Measurements from ENCODE around the gene XG. TPM values are rescaled to one million over a fixed set of nuclear protein-coding genes. Genes with fewer than 3 reads are reported as not detected.

Gene XG
- total and polyA plus RNA-seq, 2 of the 8 experiments (the other 6 are each of a cell fraction or from before 2014, with no cell fraction given) = 0.33 to 0.78 TPM

DNA sequence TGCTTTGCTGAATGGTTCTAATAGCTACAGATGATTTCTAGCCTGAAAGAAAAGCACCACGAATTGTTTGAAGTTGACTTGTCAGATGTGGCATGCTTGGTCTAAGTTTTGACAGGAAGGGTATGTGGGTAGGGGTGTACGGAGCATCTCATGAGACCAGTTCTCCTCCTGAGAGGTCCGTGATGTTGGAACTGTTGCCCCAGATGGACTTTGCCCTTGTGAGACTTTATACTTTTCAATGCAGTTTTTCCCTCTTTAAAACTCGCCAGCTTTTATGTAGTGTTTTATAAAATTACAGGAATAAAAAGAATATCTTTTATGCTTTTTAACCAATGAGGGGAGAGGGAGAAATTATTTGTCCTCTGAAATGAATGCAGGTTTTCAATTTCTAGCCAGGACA lies 16.6 kb upstream of the XG start:
- H4K20me1 ChIP-seq (replicated peaks in 1 of 2; ENCODE audit: control insufficient read depth in 1 of 2, insufficient read depth in 2 of 2, low read length in 2 of 2) = no peaks in the 10 kb centered on the region
- H4K91ac ChIP-seq (replicated peaks; ENCODE audit: insufficient read length, low read length) = no peak overlapping the region
- no peaks in the 10 kb centered on the region for H3K79me2 ChIP-seq (ENCODE audit: control insufficient read depth in 1 of 2, insufficient read depth in 2 of 2, low read length in 2 of 2)
- H2BK15ac ChIP-seq (ENCODE audit: low read length) = no peak overlapping the region
- no peaks in the 10 kb centered on the region for H3K4me1 ChIP-seq (replicated peaks in 1 of 4; ENCODE audit: control insufficient read depth in 3 of 4, insufficient read depth in 4 of 4, low read length in 3 of 4)
- H3K27me3 ChIP-seq (replicated peaks in 1 of 4; ENCODE audit: control insufficient read depth in 3 of 4, extremely low read depth in 1 of 4, insufficient read depth in 3 of 4, low read length in 3 of 4) = no peaks in the 10 kb centered on the region
- 88% methylated on average over 4 of the region's 4 CpGs; no CpG with 5 or more reads in 1 of the 2 experiments for WGBS, 2 experiments (ENCODE audit: extremely low coverage in 1 of 2, insufficient coverage in 1 of 2, insufficient read length in 1 of 2, insufficient replicate concordance in 2 of 2, low coverage in 1 of 2, low lambda C conversion rate in 2 of 2, missing lambda C conversion rate in 1 of 2)
- H4K5ac ChIP-seq (ENCODE audit: insufficient read length, low read depth, low read length) = no peak overlapping the region
- POLR2A ChIA-PET (ENCODE audit: partially characterized antibody) = no interaction called here
- no peak for DNase-seq (ENCODE audit: low read depth in 1 of 2, low spot score in 2 of 2)
- H2BK12ac ChIP-seq (ENCODE audit: low read depth, low read length) = no peak overlapping the region
- H3K4me2 ChIP-seq (ENCODE audit: insufficient read depth in 1 of 2, low read depth in 2 of 2, low read length in 2 of 2) = no peak overlapping the region
- no peak overlapping the region for H2AK5ac ChIP-seq (ENCODE audit: low read depth, low read length)
- CTCF ChIA-PET (ENCODE audit: partially characterized antibody) = no interaction called here
- H2AFZ ChIP-seq (ENCODE audit: low read length) = no peak overlapping the region
- no peak overlapping the region for H3K27ac ChIP-seq (ENCODE audit: low read depth, low read length)
- no peak for FAIRE-seq
- no peak overlapping the region for H3K4ac ChIP-seq (replicated peaks; ENCODE audit: insufficient read length, low read depth, low read length)
- H3K14ac ChIP-seq (ENCODE audit: insufficient read length) = no peak overlapping the region
- H3K23me2 ChIP-seq (ENCODE audit: low read depth, low read length) = no peaks in the 10 kb centered on the region; the same call in 1 of the 2 replicates
- no peak overlapping the region for H3K9ac ChIP-seq (replicated peaks in 1 of 4; ENCODE audit: extremely low read depth in 1 of 4, low read depth in 3 of 4, low read length in 3 of 4)
- H3K4me3 ChIP-seq (ENCODE audit: extremely low read depth in 1 of 4, insufficient read depth in 2 of 4, low read depth in 3 of 4, low read length in 4 of 4) = no peak overlapping the region
- H3K36me3 ChIP-seq (ENCODE audit: control insufficient read depth in 2 of 4, insufficient read depth in 4 of 4, low read length in 3 of 4) = peaks cover 0 to 5% (median 3%) of the 10 kb centered on the region in 4 experiments; a peak in 4 of 8 replicates
- H4K8ac ChIP-seq (ENCODE audit: extremely low read depth, insufficient read depth, low read length) = no peak overlapping the region
- H3K18ac ChIP-seq (ENCODE audit: extremely low read depth, low read length) = no peak overlapping the region
- H2BK5ac ChIP-seq (ENCODE audit: low read depth, low read length) = no peak overlapping the region
- H3K56ac ChIP-seq (replicated peaks; ENCODE audit: insufficient read length, low read depth, low read length) = no peak overlapping the region
- no peak overlapping the region for H2BK20ac ChIP-seq (ENCODE audit: low read length)
- no peaks in the 10 kb centered on the region for H3K79me1 ChIP-seq (ENCODE audit: low read depth, low read length)
- no peak overlapping the region for H2BK120ac ChIP-seq (replicated peaks; ENCODE audit: low read depth, low read length)
- H3K23ac ChIP-seq (ENCODE audit: insufficient read length) = no peak overlapping the region
- peaks cover 0 to 4% of the 10 kb centered on the region in 2 experiments; a peak in 1 of 4 replicates for H3K9me3 ChIP-seq (ENCODE audit: insufficient read depth in 2 of 2, low read depth in 1 of 2, low read length in 1 of 2)
- no peak for TF ChIP-seq TCF12 (IDR thresholded peaks at IDR 0.05; ENCODE audit: low read depth, low read length)
- TF ChIP-seq ZNF274 (IDR thresholded peaks at IDR 0.05; ENCODE audit: borderline replicate concordance, extremely low read depth, low read length) = no peak
- no peak for TF ChIP-seq KDM1A (IDR thresholded peaks at IDR 0.05; ENCODE audit: borderline replicate concordance, low read length)
- TF ChIP-seq YY1 (IDR thresholded peaks at IDR 0.05; ENCODE audit: low read depth, low read length) = no peak
- no peak for TF ChIP-seq JUND (IDR thresholded peaks at IDR 0.05; ENCODE audit: low read length)
- TF ChIP-seq CREB1 (IDR thresholded peaks at IDR 0.05) = no peak
- TF ChIP-seq, protein P1, sequence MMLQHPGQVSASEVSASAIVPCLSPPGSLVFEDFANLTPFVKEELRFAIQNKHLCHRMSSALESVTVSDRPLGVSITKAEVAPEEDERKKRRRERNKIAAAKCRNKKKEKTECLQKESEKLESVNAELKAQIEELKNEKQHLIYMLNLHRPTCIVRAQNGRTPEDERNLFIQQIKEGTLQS (IDR thresholded peaks at IDR 0.05; ENCODE audit: insufficient read depth, low read depth, low read length) = no peak
- TF ChIP-seq RBBP5 (IDR thresholded peaks at IDR 0.05; ENCODE audit: borderline replicate concordance, low read depth, low read length) = no peak
- no peak for TF ChIP-seq SIN3A (conservative IDR thresholded peaks at IDR 0.05 in 1 of 2, IDR thresholded peaks at IDR 0.05 in 1 of 2; ENCODE audit: low read depth in 1 of 2, low read length in 2 of 2)
- no peak for TF ChIP-seq POLR2AphosphoS5 (IDR thresholded peaks at IDR 0.05; ENCODE audit: low read depth, low read length)
- TF ChIP-seq NANOG (IDR thresholded peaks at IDR 0.05; ENCODE audit: insufficient read depth, low read depth, low read length, poor library complexity, severe bottlenecking) = no peak
- no peak for TF ChIP-seq RFX5 (IDR thresholded peaks at IDR 0.05; ENCODE audit: borderline replicate concordance, low read depth, low read length)
- TF ChIP-seq MAFK (IDR thresholded peaks at IDR 0.05; ENCODE audit: low read depth, low read length) = no peak
- TF ChIP-seq SRF (IDR thresholded peaks at IDR 0.05; ENCODE audit: low read depth, low read length) = no peak
- no peak for TF ChIP-seq HDAC6 (IDR thresholded peaks at IDR 0.05; ENCODE audit: low read depth, low read length)
